NCI-H2171 treated with DMSO at 0.1 percent for 48 hours (cell line): ENCODE results near the gene LSM14A.
A peak's percentile ranks its signal among the peaks of the same experiment; 100 is the strongest.
"Not testable (repeated sequence)": the region's sequence is repeated elsewhere in the genome, so short reads cannot be mapped to it uniquely, and the experiment has no call there.

Experiments used
- DNase-seq: peaks from one replicate; lab custom pipeline; 2025; lab: John Stamatoyannopoulos, UW

LSM14A gene

DNA sequence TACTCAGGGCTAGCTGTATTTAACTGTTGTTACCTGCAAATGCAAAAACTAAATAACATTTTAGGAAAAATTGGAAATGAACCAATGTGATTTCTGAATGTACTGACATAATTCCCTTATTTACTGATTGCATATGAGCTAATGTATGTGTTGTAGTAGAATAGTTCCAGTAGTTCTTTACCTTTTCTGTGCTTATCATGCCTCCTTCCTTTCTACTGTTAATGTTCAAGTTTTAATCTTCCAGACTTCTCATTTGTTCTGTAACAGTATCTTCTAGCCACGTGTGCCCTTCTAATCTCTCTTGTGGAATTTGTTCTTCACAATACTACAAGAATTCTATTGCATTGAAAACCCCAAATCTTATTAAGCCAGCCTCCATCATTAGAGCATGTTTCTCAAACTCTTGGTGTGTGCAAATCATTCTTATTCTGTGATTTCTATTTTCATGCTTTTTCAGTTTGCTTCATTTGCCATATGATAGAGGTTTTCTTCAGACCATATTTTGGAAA lies 17.7 kb downstream of the LSM14A start:
- no peak for DNase-seq

DNA sequence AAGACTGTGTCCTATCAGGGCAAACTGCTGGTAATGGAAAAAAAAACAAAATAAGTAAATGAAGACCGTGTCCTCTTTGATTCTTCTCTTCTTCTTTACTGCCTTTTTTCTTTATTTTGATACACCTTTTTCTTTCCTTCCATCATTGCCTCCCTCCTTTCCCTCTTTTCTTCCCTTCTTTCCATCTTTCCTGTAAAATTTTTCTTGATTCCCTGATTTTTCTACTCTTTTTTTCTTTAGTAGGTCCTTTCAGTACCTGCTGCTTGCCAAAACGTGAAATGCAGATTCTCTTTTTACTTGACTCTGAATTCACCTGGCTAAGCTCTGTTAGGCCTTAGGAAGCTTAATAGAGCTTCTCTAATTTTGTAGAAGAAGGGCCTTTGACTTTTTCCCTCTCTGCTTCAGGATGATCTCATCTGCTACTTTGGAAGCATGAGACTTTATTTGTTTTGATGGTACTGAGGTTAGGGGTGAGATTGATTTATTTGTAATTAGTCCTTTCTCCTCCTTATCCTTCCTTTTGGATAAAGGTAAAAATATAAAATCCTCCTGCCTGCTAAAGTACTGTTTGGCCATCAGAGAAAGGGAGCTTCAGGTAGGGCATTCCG lies 19.2 kb downstream of the LSM14A start:
- DNase-seq: no peak

DNA sequence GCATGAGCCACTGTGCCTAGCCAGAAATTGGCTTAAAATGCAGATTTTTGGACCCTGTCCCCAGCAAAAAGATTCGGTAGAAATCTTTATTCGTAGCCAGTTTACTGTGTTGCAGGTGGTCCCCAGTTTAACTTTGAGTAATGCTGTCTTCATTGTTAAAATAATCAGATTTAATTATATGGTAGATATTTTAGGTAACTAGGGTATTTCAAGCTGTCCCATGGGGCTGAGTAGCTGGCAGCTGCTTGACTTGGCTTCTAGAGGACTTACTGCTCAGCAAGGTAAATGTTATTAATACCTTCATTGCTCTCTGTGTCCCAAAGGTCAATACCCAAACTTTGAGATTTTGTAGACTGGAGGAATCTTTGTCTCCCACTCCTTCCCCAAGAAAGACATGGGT lies 21.1 kb downstream of the LSM14A start:
- no peak for DNase-seq

DNA sequence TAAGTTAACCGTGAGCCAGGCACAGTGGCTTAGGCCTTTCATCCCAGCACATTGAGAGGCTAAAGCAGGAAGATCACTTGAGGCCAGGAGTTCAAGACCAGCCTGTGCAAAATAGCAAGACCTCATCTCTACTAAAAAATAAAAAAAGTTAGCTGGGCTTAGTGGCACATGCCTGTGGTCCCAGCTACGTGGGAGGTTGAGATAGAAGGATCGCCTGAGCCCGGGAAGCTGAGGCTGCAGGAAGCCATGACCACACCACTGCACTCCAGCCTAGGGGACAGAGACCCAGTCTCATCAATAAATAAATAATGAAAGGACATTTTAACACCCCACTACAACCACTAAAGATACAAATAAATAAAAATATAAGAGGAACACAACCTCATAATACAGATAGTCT lies 21.6 kb downstream of the LSM14A start:
- no peak for DNase-seq

DNA sequence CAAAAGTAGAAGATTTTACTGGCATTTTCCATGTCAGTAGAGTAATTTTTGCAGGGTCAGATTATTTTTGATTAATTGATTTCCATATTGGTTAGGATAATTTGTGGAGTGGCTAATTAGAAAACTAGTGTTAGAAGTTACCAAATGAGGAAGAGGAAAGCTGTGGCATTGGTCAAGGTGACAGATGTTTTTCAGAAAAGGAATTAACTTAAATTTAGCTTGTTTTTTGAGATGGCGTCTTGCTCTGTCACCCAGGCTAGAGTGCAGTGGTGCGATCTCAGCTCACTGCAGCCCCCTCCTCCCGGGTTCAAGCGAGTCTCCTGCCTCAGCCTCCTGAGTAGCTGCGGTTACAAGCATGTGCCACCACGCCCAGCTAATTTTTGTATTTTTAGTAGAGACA lies 28.8 kb downstream of the LSM14A start:
- DNase-seq: no peak

DNA sequence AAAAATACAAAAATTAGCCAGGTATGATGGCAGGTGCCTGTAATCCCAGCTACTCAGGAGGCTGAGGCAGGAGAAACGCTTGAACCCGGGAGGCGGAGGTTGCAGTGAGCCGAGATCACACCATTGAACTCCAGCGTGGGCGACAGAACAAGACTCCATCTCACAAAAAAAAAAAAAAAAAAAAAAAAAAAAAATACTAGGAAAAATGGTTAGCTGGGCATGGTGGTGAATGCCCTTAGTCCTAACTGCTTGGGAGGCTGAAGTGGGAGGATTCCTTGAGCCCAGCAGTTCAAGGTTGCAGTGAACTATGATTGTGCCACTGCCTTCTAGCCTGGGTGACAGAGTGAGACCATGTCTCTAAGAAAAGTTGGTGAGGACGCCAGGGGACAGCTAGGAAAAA lies 33.0 kb downstream of the LSM14A start:
- not testable (repeated sequence) for DNase-seq

DNA sequence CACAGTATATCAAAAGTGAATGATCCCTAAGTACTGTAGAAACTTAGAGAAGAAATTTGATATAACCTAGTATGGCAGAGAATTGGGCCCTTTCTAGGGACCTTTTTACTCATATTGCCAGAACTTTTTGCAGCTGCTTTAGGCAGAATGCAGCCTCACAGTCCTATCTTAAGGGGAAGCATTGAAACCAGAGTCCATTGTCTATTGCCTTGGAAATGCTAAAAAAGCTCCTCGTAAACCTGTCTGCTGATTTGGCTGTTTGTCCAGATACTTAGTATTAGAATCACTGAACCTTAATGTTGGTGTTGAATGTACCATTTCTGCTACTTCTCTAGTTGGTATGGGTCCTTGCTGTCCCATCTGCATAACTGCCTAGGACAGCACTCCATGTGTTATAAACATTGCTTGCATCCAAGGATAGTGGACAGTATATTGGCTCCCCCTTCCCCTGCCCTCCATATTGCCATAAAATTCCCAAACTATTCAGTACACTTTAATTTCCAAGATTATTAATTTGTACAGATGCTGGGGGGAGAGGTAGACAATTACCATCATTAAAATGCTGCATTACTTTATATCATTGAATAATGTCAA lies 36.1 kb downstream of the LSM14A start:
- DNase-seq: no peak

DNA sequence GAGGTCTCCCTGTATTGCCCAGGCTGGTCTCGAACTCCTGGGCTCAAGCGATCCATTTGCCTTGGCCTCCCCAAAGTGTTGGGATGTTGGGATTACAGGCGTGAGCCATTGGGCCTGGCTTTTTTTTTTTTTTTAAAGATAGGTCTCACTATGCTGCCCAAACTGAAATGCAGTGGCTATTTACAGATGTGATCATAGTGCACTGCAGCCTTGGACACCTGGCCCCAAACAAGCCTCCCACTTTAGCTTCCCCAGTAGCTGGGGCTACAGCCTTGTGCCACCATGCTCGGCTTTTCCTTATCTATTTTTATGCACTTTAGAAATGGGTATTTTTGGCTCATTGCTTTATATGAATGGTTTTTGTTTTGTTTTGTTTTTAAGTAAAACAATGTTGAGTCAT lies 37.4 kb downstream of the LSM14A start:
- no peak for DNase-seq

DNA sequence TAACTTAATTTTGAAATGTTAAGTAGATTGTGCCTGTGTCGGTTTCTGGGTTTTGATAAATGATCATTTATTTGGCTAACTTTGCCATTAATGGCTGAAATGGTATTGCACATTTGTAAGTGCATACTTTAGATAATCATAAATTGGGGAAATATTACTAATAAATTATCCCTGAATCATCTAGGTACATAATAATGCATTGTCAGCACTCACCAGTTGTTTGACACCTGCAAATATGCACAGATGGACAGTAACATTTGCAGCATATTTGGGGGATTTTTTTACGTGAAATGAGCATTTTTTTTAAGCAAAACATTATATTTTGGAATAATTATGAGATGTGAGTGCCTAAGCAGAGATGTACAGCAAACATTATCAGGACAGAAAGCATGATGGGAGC lies 41.0 kb downstream of the LSM14A start:
- no peak for DNase-seq

DNA sequence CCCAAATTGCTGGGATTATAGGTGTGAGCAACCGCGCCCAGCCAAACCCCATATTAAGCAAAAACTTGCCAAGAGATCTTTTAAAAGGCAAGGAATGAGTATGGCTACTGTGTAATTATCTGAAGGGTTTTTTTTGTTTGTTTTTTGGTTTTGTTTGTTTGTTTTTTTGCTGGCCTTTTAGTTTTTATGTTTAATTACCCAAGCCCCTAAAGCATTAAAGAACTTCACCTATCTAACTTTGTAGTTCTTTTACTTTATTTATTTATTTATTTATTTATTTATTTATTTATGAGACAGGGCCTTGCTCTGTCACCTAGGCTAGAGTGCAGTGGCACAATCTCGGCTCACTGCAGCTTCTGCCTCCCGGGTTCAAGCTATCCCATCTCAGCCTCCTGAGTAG lies 41.7 kb downstream of the LSM14A start:
- DNase-seq: no peak

DNA sequence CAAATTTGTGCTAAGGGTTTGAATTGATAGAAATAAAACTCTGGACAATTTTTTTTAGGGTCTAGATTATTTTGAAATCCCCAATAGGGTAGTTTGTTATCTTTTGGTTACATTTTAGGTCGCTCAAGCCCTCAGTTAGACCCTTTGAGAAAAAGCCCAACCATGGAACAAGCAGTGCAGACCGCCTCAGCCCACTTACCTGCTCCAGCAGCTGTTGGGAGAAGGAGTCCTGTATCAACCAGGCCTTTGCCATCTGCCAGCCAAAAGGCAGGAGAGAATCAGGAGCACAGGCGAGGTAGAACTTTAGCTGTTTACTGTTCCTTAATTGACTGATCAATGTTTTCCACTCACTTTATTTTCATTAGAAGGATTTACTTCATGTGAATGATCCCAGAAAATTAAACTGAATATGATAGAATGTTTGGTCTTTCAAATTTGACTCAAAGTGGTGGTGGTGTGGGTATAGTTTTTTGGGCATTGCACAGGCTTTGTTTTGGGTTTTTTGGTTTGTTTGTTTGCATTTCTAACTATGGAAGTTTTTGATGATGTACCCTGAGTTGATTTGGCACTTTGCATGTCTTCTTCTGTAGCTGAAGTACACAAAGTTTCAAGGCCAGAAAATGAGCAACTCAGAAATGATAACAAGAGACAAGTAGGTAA lies 42.8 kb downstream of the LSM14A start:
- DNase-seq: peak; percentile 86

DNA sequence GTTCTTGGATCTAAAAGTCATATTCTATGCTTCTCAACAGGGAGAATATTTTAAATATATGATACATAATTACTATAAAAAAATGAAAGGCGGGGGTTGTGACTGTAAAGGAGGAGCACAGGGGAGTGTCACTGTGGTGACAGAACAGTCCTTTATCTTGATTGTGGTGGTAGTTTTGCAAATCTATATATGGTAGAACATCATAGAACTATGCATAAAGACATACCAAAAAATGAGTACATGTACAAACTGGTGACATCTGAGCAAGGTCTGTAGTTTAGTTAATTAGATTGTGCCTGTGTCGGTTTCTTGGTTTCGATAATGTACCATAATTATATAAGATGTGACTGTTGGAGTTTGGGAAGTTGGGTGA lies 43.3 kb downstream of the LSM14A start:
- no peak for DNase-seq

DNA sequence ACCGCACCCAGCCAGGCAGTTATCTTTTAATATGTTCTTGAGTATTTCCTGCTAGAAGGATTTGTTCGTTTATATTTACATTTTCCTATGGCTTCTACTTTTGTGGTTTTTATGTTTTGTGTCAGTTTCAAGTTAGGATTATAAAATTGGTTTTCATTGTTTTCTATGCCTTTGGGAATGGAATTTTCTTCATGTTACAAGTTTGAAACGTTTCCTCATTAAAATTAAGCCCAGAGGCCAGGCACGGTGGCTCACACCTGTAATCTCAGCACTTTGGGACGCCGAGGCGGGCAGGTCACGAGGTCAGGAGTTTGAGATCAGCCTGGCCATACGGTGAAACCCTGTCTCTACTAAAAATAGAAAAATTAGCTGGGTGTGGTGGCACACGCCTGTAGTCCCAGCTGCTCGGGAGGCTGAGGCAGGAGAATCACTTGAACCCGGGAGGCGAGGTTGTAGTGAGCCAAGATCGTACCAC lies 44.5 kb downstream of the LSM14A start:
- DNase-seq: not testable (repeated sequence)

DNA sequence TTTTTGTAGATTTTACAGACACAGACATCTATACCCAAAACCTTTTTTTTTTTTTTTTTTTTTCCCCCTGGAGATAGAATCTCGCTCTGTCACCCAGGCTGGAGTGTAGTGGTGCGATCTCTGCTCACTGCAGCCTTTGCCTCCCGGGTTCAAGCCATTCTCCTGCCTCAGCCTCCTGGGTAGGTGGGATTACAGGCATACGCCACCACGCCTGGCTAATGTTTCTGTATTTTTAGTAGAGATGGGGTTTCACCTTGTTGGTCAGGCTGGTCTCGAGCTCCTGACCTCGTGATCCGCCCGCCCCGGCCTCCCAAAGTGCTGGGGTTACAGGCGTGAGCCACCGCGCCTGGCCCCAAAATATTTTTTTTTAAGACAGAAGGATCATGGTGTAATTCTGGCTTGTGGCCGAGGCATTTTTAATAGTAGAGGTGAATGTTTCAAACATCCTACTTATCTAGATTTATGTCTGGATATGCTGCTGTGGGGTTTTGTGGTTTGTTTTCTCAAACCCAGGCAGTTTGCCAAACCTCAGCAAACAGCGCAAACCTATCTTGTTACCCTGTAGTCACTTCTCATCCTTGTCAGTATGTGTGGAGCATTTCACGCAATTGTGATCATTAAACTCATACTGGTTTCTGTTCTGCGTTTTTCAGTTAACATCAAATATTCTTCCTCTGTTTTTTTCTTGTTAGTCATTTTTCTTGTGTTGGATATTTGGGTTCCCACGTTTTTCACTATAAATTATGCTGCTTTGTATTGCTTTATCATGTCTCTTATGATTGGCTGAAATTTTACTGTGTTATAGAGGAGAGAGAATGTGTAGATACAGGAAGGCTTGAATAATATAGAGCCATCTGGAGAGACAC lies 45.9 kb downstream of the LSM14A start:
- DNase-seq: peak; percentile 92

DNA sequence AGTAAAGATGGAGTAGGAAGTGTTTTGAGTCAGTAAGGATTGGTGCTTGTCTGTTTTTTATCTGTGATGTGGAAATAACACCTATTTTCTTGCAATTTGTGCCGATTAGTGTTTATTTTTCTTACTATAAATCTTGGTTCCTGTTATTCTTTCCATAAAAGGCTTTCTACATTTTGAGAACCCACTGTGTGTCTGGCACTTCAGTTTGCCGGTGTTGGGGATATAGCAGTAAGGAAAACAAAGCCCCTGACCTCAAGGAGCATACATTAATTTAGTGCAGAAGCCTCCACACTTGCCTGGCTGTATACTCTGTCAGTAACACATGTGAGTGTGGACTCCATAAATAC lies 46.5 kb downstream of the LSM14A start:
- no peak for DNase-seq

DNA sequence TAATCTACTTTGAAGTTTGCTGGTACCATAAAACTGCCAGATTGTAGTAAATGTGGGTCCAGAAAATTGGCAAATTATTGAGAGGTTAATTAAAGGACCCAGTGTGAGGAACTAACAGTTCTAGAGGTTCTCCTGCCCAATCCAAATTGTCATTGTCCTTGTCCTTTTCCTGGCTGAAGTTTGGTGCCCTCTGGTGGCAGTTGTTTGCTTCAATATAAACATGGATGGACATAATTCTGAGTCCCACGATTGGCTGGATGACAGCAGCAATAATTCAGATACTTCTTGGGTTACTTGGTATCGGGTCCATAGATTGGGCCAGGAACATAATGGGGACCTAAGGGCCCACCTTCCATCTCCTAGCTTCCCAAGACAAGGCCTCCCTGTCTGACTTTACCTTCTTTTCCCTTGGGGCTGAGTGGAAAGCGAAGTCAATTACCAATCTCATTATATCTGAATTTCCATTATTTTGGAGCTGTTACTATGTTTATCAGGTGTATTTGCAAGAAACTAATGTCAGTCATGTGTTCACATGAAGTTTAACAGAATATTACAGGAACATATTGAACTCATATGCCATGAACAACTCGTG lies 48.3 kb downstream of the LSM14A start:
- DNase-seq: peak; percentile 43

DNA sequence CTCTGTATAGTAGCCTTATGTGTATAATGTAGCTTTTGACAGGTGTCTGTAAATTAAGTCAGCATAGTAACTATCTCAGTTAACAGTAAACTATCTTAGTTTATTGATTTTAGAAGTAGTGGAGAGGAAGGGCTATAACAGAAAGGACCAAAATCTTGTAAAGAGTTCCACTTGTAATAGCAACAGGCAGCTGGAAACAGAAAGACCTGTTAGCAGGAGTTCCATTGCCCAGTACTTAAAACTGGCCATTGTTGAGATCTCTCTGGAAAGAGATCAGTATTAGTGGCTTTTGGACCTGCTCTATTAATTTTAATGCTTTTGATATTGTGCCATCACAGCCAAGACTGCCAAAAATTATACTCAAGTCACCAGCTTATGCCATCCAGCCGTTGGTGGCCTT lies 50.1 kb downstream of the LSM14A start:
- DNase-seq: no peak

DNA sequence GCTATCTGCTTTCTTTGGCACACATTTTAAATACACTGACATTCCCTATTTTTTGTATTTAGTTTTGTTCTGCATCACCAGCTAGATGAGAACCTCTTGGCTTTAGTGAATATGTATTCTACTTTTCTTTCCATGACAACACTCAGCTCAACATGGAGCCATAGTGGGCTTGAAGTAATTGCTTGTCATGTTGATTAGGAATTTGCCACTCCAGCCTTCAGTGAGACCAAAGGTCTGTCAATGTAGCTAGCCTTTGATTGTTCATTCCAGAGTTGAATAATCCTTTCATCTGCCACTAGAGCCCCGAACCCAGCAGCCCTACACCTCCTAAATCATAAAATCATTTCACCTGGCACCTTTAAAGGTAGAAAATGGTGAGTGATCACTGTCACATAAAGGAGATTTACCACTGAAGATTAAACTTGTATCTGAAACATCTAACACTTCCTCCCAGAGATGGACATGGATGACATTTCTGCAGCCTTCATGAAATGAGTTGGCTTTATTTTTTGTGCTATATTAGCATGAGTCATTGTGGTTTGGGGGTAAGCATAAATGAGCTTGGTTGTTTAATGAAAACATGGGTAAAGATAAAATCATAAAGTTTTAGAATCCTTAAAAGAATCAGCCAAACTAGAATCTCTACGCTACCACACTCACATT lies 52.8 kb downstream of the LSM14A start:
- DNase-seq: no peak

DNA sequence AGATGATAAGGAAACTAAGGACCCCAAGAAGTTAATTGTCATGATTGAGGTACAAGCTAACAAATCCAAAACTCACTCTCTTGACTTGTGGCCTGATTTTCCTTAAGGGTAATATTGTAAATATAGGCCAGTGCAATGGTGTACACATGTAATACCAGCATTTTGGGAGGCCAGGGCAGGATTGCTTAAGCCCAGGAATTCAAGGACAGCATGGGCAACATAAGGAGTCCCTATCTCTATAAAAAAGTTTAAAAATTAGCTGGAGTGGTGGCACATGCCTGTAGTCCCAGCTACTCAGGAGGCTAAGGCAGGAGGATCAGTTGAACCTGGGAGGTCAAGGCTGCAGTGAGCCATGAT lies 53.3 kb downstream of the LSM14A start:
- DNase-seq: no peak

DNA sequence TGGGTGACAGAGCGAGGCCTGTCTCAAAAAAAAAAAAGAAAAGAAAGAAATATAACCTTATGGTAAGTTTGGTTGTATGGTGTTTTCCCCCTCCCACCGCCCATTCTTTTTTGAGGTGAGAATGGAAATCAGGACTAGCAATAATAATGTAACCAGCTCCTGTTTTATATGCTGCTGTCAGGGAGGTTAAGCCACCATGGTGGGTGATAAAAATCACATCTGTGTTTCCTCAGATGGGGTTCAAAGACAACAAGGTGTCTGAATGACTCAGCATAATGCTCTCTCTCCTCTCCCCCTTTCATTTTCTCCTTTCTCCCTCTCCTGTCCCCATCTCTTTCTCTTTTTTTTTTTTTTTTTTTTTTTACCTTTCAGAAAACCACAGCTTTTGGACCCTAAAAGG lies 53.7 kb downstream of the LSM14A start:
- no peak for DNase-seq

DNA sequence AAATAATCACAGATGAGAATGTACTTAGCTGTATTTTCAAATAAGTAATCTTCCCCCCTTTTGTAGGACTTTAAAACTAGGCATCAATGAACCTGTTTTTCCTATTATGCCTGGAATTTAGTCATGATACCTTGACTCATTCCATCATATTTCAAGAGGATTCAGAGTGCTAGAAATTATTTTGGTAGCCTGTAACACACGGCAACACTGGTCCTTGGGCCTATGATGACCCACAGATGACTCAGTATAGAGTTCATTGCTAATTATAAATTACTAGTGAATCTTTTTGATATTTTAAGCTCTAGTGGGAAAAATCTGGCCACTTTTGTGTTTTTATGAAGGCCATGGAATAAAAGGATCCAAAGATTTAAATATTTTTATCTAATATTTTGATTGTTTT lies 56.0 kb downstream of the LSM14A start:
- DNase-seq: no peak

DNA sequence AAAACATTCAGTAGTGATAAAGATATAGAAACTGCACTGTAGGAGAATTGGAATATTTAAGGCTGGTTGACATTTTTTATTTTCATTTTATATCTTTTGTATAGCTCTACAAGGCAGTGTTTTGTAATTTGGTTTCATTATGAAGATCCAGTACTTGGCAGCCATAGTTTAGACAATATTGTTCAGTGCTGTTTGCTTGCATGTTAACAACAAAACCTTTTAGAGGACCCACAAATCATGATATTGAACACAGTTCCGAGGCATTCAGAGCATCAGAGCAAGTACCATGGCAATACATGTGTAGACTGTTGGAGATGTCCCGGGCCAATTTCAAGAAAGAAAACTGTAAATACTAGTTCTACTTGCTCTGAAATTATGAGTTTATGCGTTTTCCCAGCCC lies 56.5 kb downstream of the LSM14A start:
- no peak for DNase-seq
